Spleen (tissue), 7 donors: ENCODE data around the gene POLR3E.

Experiments used
- CTCF ChIP-seq, 11 experiments: fragments of 200-600 bp in 7 of 11; fragments of 450-650 bp in 4 of 11; sonication (generic) in 4 of 11; IDR thresholded peaks in 8 of 11; conservative IDR thresholded peaks in 3 of 11; 1 replicate in 7 of 11; 2 replicates in 4 of 11; pipeline versions ENCODE4 v1.4.0 to v1.8.0; 2016 to 2021; ENCODE audit warnings: antibody characterized with exemption in 11 of 11, inconsistent platforms in 4 of 11, mild to moderate bottlenecking in 1 of 11
- POLR2A ChIP-seq, 3 donors: fragments of 450-650 bp; IDR thresholded peaks; one replicate each; pipeline ENCODE4 v1.5.1; 2017; ENCODE audit warnings: antibody characterized with exemption in 3 of 3, mild to moderate bottlenecking in 1 of 3
- donor health status: DM: no; HTN: no; CAD: no; lungs with moderate emphysema.
- donor health status: DM: no; HTN: no; CAD: no.
- donor health status: DM: no; HTN: no; CAD: no.

- TF ChIP-seq CTCF (IDR thresholded peaks at IDR 0.05 in 8 of 11, conservative IDR thresholded peaks at IDR 0.05 in 3 of 11) = no peak
- TF ChIP-seq POLR2A (IDR thresholded peaks at IDR 0.05) = no peak
Observed at GRCh38 chr16:22380529-22380928, 83.3 kb downstream of the POLR3E start.
